Embryonic facial prominence (tissue), 1 donor: ENCODE data around the gene EGLN3.

ENCODE experiments used
- DNase-seq: peaks from one replicate; pipeline ENCODE4 v3.0.0-alpha.2; 2016; ENCODE audit errors: extremely low spot score

Gene EGLN3

DNA sequence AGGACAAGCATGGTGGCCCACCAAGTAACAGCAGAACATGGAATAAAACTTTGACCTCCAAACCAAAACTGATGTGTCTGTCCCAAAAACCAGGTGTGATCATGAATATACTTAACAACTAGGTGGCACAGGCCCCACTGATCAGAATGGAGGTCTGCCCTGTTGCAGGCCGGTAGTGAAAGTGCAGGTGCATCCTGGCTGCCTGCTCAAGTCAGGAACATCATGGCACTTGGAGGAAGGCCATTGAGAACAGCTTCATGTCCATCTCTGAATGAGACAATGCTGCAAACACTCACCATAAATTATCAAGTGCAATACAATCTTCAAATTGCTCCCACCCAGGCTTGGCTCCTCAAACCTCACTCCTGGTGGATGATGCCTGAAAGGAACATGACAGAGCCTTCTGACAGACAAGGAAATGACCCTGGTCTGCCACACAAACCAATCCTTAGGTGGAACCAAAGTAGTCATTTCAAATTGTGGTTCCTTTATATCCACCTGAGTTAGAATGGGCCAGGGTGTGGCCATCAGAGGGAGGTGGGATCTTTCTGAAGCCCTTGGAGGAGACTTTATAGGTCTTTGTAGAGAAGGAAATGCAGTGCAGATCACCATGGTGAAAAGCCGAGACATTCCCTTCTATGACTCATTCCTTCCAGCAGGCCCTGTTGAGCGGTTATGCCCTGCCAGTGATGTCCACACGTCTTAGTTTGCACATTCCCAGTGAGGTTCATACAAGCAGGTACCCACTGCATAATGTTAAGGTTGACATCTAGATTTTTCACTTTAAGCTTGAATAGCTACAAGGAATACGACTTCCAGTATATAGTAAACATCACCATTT, 36.0 kb downstream of the EGLN3 start:
- no peak for DNase-seq

DNA sequence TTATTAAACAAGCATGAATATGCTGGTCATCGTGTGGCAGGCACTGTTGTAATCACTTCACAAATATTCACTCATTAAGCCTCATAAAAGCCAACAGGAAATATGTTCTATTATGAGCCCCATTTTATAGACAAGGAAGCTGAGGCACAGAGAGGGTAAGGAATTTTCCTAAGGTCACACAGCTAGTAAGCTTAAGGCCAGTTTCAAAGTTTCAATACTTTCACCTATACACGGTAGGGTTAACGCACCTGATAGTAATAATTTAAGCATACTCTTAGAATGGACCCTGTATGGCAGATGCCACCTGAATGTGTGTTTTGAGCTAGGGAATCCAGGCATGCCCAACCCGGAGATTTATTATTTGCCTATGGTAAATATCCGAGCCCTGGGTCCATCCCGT, 39.8 kb downstream of the EGLN3 start:
- DNase-seq = no peak

DNA sequence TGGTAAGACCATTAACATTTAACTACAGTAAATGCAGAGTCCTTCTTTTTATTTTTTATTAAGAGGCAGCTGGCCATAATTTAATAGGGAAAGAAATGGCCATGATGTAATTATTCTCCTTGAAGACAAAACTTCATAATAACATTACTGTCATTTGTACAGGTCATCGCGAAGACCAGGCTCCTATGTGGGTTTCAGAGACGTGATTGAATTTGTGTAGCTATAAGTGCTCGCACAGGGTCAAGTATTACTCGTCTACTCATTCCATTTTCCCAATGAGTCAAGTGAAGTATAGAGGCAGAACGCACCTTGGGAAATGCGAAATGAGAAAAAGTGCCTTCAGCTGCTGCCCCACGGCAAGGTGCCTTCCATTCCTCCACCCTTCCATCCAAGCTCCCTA, 40.4 kb downstream of the EGLN3 start:
- DNase-seq = no peak

DNA sequence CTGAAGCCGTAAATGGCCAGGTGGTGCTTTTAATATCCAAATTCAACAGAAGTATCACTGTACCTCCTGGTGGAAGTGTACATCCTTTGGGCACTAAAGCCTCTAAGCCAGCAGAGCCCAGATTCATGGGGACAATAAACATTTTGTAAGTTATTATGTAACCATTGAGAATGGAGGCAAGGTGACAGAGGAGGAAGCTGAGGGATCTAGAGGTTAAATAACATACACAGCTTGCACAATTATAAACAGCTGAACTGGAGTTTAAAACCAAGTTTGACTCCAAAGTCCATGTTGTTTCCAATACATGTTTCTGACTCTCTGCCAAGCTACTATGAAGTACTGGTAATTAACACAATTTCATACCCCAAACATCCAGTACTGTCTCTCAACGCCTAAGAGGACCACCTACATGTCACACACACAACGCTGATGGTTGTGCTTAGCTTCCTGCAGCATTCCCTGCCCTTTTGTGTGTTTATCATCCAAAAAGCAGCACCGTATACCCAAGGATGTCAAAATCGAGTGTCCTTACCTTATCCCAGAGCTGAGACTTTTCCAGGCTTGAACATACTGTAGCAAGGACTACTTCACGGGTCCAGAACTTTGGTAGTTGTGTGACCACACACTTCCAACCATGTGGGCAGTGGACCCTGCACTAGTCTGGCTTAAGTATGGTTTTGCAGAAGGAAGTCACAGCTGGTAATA, 41.3 kb downstream of the EGLN3 start:
- no peak for DNase-seq

DNA sequence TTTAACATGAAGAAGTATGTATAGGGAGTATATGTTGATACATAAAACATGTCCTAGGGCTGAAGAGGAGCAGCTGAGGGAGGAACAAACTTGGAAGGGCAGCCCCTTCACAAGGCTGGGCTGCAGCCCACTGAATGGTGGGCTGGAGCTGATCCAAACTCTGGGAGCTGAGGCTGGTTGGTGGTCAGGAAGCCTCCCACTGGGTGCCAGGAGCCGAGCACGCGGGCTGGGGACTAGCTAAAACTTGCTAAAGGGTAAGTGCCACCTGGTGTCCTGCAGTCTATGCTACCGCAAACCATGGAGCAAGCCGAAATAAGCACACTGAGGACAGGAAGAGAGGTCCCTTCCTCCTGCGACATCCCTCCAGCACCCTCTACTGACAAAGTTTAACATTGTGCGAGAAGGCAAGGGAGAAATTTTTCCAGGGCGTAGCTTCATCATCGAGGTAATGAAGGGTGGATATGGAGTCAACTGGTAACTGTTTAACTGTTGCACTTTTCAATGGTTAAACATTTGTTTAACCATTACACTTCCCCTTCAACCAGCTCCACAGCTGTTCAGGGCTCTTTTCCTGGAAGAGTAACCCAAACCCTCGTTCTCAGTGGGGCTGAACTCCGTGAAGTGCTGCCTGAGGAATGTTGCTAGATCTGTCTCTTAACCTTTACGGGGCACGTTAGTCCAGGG, 42.2 kb downstream of the EGLN3 start:
- no peak for DNase-seq

DNA sequence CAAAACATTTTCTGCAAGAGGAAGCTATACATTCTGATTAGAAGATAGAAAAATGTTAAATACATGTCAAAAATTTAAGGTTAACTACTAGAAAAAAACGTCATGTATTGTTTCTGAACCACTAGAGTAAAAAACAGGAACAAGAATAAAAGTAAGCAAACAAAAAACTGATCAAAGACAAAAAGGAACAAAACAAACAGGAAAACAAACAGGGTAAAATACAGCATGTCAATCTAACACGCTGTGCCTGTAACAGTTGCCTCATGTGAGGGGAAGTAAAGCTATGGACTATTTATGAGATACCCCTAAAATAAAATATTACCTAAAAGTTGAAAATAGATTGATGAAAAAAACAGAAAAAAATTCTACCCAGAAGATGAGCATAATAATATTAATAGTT, 43.9 kb downstream of the EGLN3 start:
- no peak for DNase-seq

DNA sequence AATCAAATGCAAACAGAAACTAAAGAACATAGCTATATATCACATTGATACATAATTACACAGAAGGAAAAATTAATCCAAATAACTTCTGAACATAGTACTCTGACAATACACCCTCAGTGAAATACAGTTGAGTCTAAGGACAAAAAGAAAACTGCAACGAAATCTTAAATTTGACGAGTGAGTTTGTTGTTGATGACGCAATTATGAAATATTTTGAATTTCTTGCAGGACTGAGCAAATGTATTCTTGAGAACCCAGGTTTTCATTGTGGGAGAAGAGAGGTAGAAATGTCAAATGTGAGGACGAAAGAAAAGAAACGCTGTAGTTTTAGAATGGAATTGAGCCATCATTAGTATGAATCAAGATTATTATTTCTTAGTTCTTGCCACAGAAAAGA, 46.3 kb downstream of the EGLN3 start:
- no peak for DNase-seq

DNA sequence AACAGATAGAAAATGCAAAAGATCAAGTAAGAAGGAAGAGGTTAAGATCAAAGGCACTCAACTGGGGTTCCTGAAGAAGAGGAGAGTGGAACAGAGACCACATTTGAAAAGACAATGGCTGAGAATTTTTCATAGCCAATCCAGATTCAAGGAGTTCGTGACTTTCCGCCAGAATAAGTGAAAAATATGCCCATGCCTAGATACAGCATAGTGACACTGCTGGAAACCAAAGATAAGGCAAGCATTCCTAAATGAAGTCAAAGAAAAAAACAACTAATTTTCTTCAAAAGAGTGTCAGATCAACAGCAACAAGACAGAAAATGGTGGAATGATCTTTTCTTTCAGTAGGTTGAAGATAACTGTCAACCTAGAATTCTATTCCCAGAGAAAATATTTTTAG, 47.5 kb downstream of the EGLN3 start:
- no peak for DNase-seq

DNA sequence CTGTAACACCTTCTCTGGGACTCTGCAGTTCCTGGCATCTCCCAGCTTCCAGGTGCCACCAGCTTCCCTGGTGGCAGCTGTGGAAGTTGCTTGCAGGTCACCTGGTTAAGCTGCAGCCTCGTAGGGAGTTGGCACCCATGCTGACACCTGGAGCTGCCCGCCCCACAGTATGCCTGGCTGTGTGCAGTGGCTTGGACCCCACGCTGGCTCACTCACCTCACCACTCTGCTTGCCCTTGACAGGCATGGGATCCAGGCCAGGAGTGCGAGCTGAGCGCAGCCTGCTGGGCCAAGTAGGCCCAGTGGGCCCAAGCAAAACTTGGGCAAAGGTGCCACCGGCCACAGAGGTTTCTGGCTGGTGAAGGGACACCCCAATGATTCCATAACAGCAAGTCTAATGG, 48.5 kb downstream of the EGLN3 start:
- no peak for DNase-seq

DNA sequence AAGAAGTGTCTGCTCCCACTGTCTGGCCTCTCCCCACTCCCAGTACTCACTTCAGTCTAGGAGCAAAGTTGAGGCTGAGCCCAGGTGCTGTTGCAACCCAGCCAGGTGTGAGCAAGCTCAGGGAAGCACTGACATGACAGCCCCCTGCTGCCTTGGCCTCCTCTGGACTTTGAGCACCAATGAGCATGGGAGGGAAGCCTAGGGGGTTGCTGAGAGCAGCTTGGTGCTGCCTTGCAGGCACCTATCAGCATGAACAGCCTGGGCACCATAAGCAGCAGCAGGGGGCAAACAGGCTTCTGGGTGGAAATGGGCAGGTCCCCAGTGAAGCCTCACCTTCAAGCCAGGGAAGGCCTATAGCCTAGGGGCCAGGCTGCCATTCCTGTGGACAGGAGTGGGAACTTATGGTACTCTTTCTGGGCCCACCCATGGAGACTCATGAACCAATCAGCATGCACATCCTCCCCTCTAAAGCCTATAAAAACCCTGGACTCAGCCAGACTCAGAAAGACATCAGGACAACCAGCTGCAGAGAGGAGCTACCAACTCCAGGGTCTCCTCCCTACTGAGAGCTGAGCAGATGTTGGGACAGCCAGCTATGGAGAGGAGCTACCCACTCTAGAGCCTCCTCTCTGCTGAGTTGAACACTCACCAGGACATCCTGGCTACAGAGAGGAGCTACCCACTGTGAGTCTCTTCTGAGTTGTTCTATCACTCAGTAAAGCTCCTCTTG, 49.3 kb downstream of the EGLN3 start:
- no peak for DNase-seq

DNA sequence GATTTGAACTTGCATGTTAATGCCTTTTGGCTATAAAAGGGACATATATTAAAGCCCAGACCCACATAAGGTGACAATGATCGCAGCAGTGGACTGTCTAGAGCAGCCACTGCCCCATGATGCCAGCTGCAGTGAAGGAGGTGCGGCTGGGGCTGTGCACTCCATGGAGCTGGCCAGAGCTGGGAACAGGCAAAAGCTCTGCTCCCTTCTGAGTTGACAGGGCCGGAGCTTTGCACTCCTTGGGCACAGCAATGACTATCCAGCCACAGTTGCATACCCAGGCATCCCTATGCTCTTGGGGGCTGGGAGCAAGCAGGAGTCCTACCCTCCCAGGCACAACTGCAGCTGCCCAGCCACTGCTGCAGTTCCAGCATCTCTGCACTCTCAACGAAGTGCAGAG, 50.2 kb downstream of the EGLN3 start:
- no peak for DNase-seq

DNA sequence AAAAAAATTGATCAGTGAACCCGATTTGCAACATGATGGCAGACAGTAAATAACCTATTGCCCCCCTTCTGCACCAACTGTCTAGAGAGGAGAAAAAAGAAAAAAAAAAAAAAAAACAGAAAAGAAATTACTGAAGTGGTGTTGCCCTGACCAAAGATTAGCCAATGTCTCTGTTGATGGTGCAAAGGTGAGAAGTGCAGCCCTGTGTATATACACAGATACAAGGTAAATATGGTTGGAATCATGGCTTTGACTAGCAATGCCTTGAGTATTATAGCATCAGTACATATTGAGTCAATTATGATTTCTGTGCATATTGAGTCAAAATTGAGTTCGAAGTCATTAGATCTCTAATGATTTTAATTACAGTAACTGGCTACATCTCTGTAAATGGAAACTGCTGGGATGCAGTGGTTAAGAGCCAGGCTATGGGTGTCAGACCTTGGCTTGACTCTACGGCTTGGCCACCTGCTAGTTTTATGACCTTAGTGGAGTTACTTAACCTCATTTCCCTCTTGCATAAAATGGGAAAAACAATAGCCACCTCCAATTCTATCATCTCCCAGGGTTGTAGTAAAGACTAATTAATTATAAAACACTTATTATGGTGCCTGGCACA, 51.0 kb downstream of the EGLN3 start:
- no peak for DNase-seq

DNA sequence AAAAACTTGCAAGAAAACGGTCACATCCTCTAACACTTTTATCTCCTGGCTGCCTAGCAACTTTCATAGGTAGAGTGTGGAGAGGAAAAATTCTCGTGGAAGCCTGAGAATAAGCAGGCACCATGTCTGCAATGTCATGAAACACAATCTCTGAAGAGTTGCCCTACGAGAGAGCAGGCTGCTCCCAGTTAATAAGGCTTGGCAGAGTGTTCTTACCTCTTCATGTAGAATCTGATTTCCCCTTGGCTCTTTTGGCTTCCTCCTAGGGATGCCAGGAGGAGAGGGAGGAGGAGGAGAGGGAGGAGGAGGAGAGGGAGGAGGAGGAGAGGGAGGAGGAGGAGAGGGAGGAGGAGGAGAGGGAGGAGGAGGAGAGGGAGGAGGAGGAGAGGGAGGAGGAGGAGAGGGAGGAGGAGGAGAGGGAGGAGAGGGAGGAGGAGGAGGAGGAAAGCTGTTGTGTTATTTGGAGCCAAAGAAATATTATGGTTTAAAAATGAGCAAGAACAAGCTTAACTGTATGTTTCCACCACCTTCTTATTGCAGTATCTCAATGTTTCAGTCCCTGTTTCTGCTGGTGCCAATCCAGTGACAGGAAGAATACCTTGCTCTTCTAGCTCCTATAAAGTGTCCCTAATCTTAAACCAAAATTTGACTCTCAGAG, 52.9 kb downstream of the EGLN3 start:
- no peak for DNase-seq

DNA sequence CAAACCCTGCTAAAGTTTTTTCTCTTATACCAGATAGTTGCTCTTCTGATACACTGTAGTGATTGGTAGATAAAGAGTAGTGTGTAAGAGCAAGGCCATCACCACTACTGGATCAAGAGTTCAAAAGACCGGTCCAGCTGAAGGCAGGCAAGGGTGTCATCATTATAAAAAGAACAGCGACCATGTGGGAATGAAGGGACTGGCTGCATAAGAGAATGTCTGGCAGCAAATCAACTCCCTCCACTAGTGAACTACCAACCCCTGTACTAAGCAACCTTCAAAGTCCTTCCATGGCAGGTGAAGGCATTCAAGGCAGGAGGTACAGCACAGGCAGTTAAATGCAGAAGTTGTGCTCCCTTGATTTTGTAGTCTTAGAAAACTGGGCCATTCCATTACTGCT, 53.5 kb downstream of the EGLN3 start:
- no peak for DNase-seq

DNA sequence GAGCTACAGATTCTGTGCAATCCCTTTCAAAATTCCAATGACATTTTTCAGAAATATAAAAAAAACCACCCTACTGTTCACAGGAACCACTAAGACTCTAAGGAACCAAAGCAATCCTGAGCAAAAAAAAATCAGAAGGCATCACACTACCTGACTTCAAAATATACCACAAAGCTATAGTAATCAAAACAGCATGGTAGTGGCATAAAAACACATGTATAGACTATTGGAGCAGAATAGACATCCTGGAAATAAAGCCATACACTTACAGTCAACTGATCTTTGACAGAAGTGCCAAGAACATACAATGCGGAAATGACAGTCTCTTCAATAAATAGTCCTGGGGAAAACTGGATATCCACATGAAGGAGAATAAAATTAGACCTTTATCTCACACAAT, 56.5 kb downstream of the EGLN3 start:
- DNase-seq = no peak

DNA sequence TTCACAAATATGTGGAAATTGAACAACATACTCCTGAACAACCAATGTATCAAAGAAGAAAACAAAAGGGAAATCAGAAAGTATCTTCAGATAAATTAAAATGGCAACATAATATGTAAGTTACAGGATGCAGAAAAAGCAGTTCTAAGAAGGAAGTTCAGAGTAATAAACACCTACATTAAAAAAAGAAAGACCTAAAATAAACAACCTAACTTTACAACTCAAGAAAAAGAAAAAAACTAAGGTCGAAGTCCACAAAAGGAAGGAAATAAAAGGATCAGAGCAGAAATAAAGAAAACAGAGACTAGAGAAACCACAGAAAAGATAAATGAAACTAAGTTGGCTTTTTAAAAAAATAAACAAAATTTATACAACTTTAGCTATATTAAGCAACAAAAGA, 59.2 kb downstream of the EGLN3 start:
- DNase-seq = no peak

DNA sequence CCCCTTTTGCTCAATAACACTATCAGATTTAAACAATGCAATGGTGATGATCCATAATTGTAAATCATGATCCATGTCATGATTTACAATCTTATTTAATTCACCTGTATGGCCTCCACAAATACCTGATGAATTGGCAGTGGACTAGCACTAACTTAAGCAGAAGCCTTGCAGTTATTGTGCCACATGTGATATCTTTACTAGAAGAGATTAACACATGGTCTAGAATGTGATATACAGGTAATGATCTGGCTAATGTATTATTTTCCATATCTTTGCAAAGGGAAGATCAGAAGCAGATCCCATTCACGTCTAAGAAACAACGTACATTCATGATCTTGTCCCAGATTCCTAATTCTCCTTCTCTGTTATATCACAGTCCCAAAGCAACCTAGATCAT, 66.0 kb downstream of the EGLN3 start:
- no peak for DNase-seq

DNA sequence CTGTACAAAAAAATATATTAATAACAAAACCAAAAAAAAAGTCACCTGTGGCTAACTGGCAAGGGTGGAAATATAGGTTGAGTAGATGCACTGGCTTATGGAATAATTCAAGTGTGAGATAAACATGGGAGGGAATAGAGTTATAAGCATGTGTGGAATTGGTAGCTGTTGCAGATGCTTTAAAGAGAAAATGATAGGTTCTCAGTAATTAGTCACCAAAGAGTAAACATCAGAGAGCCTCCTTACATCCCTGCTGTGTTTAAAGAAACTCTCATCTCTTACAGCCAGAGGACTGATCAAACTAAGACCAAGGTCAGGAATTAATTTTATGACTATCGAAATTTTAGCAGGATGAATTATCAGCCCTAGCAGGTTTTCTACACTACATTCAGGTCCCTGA, 70.5 kb downstream of the EGLN3 start:
- DNase-seq = no peak

DNA sequence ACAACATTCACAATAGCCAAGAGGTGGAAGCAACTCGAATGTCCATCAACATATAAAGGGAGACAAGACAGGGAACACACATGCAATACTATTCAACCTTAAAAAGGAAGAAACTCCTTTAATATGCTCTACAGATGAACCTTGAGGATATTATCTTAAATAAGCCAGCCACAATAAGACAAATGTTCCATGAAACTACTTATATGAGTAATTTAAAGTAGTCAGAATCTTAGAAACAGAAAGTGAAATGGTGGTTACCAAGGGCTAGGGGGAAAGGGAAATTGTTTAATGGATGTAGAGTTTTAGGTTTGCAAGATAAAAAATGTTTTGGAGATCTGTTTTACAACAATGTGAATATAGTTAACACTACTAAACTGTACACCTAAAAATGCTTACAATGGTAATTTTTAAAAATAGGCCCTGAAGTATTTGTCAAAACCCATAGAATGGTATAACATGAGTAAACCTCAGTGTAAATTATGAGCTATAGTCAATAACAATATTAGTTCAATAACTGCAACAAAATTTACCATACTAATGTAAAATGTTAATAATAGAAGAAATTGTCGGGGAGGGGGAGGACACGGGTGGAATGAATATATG, 71.1 kb downstream of the EGLN3 start:
- no peak for DNase-seq

DNA sequence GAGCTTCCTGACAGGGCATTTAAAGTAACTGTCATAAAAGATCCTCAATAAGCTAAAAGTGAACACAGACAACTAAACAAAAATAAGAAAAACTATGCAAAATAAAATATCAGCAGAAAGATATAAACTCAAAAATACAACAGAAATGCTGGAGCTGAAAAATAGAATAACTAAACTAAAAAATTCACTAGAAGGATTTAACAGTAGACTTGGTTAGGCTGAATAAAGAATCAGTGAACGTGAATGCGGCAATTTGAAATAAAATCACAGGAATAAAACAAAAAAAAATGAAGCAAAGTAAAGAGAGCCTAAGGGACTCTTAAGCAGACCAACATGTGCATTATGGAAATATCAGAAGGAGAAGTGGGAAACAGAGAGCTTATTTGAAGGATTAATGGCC, 74.6 kb downstream of the EGLN3 start:
- no peak for DNase-seq
